Mesenchymal stem cell (in vitro differentiated cells and primary cell): ENCODE measurements around the gene VMP1.

Experiments
- DNase-seq: peaks from one replicate; pipeline ENCODE4 v3.0.0-alpha.2; 2013
- H2AFZ ChIP-seq: one replicate; pipeline ENCODE4 v1.6.1; 2013; ENCODE audit warnings: low read depth, mild to moderate bottlenecking, control low read depth, inconsistent platforms, low read length, moderate library complexity
- H2AK5ac ChIP-seq: 2 replicates; pipeline ENCODE4 v1.6.1; 2013; ENCODE audit warnings: low read length, moderate library complexity, mild to moderate bottlenecking, inconsistent platforms; ENCODE audit not compliant: severe bottlenecking
- H2BK120ac ChIP-seq: one replicate; pipeline ENCODE4 v1.6.1; 2013; ENCODE audit warnings: low read depth, mild to moderate bottlenecking, inconsistent platforms, low read length, moderate library complexity
- H2BK12ac ChIP-seq, 2 experiments: one replicate each; pipeline ENCODE4 v1.6.1; 2013; ENCODE audit warnings: inconsistent platforms in 2 of 2, low read length in 2 of 2, mild to moderate bottlenecking in 2 of 2, moderate library complexity in 2 of 2, control low read depth in 1 of 2
- H2BK15ac ChIP-seq: one replicate; pipeline ENCODE4 v1.6.1; 2013; ENCODE audit warnings: mild to moderate bottlenecking, low read depth, inconsistent platforms; ENCODE audit not compliant: poor library complexity, severe bottlenecking
- H2BK5ac ChIP-seq: 2 replicates; pipeline ENCODE4 v1.6.1; 2013; ENCODE audit warnings: low read depth, mild to moderate bottlenecking, low read length, control low read depth, inconsistent platforms; ENCODE audit not compliant: poor library complexity, severe bottlenecking
- H3K14ac ChIP-seq, 2 experiments: one replicate each; pipeline ENCODE4 v1.6.1; 2013; ENCODE audit warnings: inconsistent platforms in 2 of 2, low read length in 2 of 2, control low read depth in 1 of 2, mild to moderate bottlenecking in 1 of 2, moderate library complexity in 1 of 2
- H3K18ac ChIP-seq, 2 experiments: one replicate each; pipeline ENCODE4 v1.6.1; 2013; ENCODE audit warnings: inconsistent platforms in 2 of 2, low read length in 2 of 2, control low read depth in 1 of 2, low read depth in 1 of 2, mild to moderate bottlenecking in 1 of 2
- H3K23ac ChIP-seq, 2 experiments: one replicate each; pipeline ENCODE4 v1.6.1; 2013; ENCODE audit warnings: inconsistent platforms in 2 of 2, low read length in 2 of 2, mild to moderate bottlenecking in 2 of 2, moderate library complexity in 2 of 2, control low read depth in 1 of 2
- H3K27ac ChIP-seq: 2 replicates; pipeline ENCODE4 v1.5.1; 2013; ENCODE audit warnings: mild to moderate bottlenecking, moderate library complexity, low read length, control low read depth, inconsistent platforms; ENCODE audit not compliant: poor library complexity, severe bottlenecking
- H3K27me3 ChIP-seq, 2 experiments: 2 replicates each; pipeline versions ENCODE4 v1.6.1 to v1.7.0; 2013; ENCODE audit warnings: low read length in 2 of 2, mild to moderate bottlenecking in 2 of 2, moderate library complexity in 2 of 2, control low read depth in 1 of 2, inconsistent platforms in 1 of 2; ENCODE audit not compliant: control insufficient read depth in 1 of 2, insufficient read depth in 1 of 2
- H3K36me3 ChIP-seq, 2 experiments: 2 replicates each; pipeline versions ENCODE4 v1.6.1 to v1.7.0; 2013; ENCODE audit warnings: low read length in 2 of 2, control low read depth in 1 of 2, inconsistent platforms in 1 of 2, low read depth in 1 of 2, mild to moderate bottlenecking in 1 of 2; ENCODE audit not compliant: insufficient read depth in 2 of 2, control insufficient read depth in 1 of 2
- H3K4ac ChIP-seq, 2 experiments: one replicate each; pipeline ENCODE4 v1.6.1; 2013; ENCODE audit warnings: inconsistent platforms in 2 of 2, low read length in 2 of 2, mild to moderate bottlenecking in 2 of 2, moderate library complexity in 2 of 2, control low read depth in 1 of 2, low read depth in 1 of 2
- H3K4me1 ChIP-seq: 2 replicates; pipeline ENCODE4 v1.6.1; 2013; ENCODE audit warnings: low read depth, low read length, control low read depth; ENCODE audit not compliant: control insufficient read depth, insufficient read depth
- H3K4me2 ChIP-seq: 2 replicates; pipeline ENCODE4 v1.6.1; 2013; ENCODE audit warnings: low read length, mild to moderate bottlenecking, inconsistent platforms; ENCODE audit not compliant: poor library complexity, severe bottlenecking
- H3K4me3 ChIP-seq, 2 experiments: 2 replicates each; pipeline versions ENCODE4 v1.5.1 to v1.7.0; 2013; ENCODE audit warnings: low read length in 2 of 2, mild to moderate bottlenecking in 2 of 2, control low read depth in 1 of 2, low read depth in 1 of 2; ENCODE audit not compliant: insufficient read depth in 1 of 2
- H3K79me1 ChIP-seq: replicated peaks from 2 replicates; pipeline ENCODE4 v1.6.1; 2013; ENCODE audit warnings: mild to moderate bottlenecking, control low read depth, low read length, inconsistent platforms; ENCODE audit not compliant: poor library complexity, severe bottlenecking
- H3K9ac ChIP-seq: 2 replicates; pipeline ENCODE4 v1.7.0; 2013; ENCODE audit warnings: mild to moderate bottlenecking, low read length, moderate library complexity
- H3K9me3 ChIP-seq: 2 replicates; pipeline ENCODE4 v1.7.0; 2013; ENCODE audit warnings: mild to moderate bottlenecking, low read length; ENCODE audit not compliant: control insufficient read depth
- H4K8ac ChIP-seq: one replicate; pipeline ENCODE4 v1.6.1; 2013; ENCODE audit warnings: inconsistent platforms, mild to moderate bottlenecking, low read length, moderate library complexity
- H4K91ac ChIP-seq: one replicate; pipeline ENCODE4 v1.6.1; 2013; ENCODE audit warnings: mild to moderate bottlenecking, low read length, inconsistent platforms
- WGBS: methylation state at CpG from one replicate; pipeline ENCODE4 v1.1.7; 2013; ENCODE audit warnings: mixed read lengths; 5-methylcytosine and 5-hydroxymethylcytosine counted together

Gene VMP1

DNA sequence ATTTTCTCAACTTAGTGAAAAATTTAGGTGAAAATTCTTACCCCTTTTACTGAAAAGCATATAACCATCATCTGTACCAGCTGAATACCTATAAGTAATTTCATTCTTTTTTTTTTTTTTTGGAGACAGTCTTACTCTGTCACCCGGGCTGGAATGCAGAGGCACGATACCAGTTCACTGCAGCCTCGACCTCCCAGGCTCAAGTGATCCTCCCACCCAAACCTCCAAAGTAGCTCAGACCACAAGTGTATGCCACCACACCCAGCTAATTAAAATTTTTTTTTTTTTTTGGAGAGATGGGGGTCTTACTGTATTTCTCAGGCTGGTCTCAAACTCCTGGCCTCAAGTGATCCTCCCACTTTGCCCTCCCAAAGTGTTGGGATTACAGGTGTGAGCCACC lies 151.5 kb downstream of the VMP1 start:
- no peak overlapping the region for H2AK5ac ChIP-seq
- H3K4me1 ChIP-seq = peaks cover 4% of the 10 kb centered on the region
- no peak for DNase-seq
- H2AFZ ChIP-seq = no peak overlapping the region
- H3K4ac ChIP-seq = peak overlapping the region in 1 of 2 experiments; percentile 37
- H2BK15ac ChIP-seq = no peak overlapping the region
- no peak overlapping the region for H4K8ac ChIP-seq
- peak overlapping the region; percentile 49 for H3K27ac ChIP-seq
- H2BK5ac ChIP-seq = peak overlapping the region; percentile 51
- no peak overlapping the region for H3K4me2 ChIP-seq
- H3K27me3 ChIP-seq = no peaks in the 10 kb centered on the region
- H3K9me3 ChIP-seq = no peaks in the 10 kb centered on the region
- WGBS = 76% methylated on average over 3 of the region's 3 CpGs
- H2BK120ac ChIP-seq = peak overlapping the region; percentile 27
- peak overlapping the region; percentile 87 for H3K9ac ChIP-seq
- no peak overlapping the region for H2BK12ac ChIP-seq
- no peak overlapping the region for H3K4me3 ChIP-seq
- no peak overlapping the region for H3K18ac ChIP-seq
- H4K91ac ChIP-seq = no peak overlapping the region
- no peak overlapping the region for H3K14ac ChIP-seq
- H3K79me1 ChIP-seq = no peaks in the 10 kb centered on the region
- no peak overlapping the region for H3K23ac ChIP-seq
- H3K36me3 ChIP-seq = peaks cover 0 to 6% of the 10 kb centered on the region in 2 experiments

DNA sequence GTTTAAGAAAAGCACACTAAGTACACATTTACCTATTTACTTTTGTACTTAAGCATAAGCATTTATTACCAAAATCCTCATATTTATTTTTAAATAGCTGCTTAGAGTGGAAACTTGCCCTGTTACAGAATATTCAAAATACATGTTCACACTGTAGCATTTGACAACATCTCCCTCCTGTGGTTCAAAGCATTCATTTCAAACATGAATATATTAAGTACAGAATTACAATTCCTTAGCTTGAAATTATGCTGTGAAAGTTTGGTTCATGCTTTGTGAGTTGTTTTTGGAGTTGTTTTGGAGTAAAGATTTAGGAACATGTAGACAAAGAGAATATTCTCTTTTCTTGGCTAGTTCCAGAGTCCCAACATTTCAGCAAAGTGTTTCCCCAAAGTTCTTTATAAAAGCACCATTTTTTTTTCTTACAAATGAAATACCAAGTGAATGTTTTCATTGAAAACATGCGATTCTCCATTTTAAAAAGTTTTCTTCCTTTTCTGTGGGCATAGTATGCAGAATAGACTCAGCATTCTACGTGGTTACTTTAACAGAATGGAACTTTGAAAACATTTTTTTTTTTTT lies 152.1 kb downstream of the VMP1 start:
- Histone ChIP-seq H3K9ac (peak overlapping the region; percentile 87), H3K36me3 (peaks cover 0 to 6% of the 10 kb centered on the region in 2 experiments), H3K14ac (no peak overlapping the region), H2AK5ac (no peak overlapping the region), H2BK120ac (no peak overlapping the region), H2AFZ (no peak overlapping the region), H3K4ac (no peak overlapping the region), H3K4me1 (peaks cover 3% of the 10 kb centered on the region), H2BK5ac (no peak overlapping the region), H3K4me3 (no peak overlapping the region), H3K23ac (no peak overlapping the region), H3K27ac (no peak overlapping the region), H3K18ac (no peak overlapping the region), H4K8ac (no peak overlapping the region), H2BK15ac (no peak overlapping the region), H4K91ac (no peak overlapping the region), H3K4me2 (no peak overlapping the region), H3K27me3 (no peaks in the 10 kb centered on the region), H3K9me3 (no peaks in the 10 kb centered on the region), H3K79me1 (no peaks in the 10 kb centered on the region), H2BK12ac (no peak overlapping the region)
- WGBS = 100% methylated on average over 2 of the region's 2 CpGs
- peak; percentile 77 for DNase-seq

DNA sequence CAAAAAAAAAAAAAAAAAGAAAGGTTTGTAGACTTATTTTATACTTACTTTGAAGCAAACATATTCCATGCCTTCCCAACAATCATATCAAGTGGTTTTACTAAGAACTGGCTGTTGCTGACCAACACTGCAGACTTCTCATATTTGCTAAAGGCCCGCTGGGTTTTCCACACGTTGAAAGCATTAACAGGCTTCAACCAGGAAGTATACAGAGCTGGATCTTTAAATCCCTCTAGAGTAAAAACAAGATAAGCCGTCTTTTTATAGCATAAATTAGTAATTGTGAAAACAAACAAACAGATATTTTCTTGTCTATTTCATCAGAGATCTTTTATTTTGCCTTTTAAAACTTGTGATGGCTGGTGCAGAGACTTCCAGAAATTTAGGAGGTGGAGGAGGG lies 156.2 kb downstream of the VMP1 start:
- Histone ChIP-seq H3K9ac (peak overlapping the region; percentile 25), H2AK5ac (no peak overlapping the region), H3K36me3 (peaks cover 3 to 6% of the 10 kb centered on the region in 2 experiments), H3K27me3 (no peaks in the 10 kb centered on the region), H2AFZ (no peak overlapping the region), H3K4me2 (no peak overlapping the region), H3K4me3 (no peak overlapping the region), H3K4me1 (no peaks in the 10 kb centered on the region), H3K14ac (no peak overlapping the region), H4K8ac (no peak overlapping the region), H3K18ac (no peak overlapping the region), H3K23ac (no peak overlapping the region), H3K4ac (no peak overlapping the region), H2BK120ac (no peak overlapping the region), H4K91ac (no peak overlapping the region), H3K27ac (no peak overlapping the region), H2BK5ac (no peak overlapping the region), H2BK15ac (no peak overlapping the region), H3K9me3 (no peaks in the 10 kb centered on the region), H2BK12ac (no peak overlapping the region), H3K79me1 (no peaks in the 10 kb centered on the region)
- 100% methylated on average over 2 of the region's 3 CpGs for WGBS
- no peak for DNase-seq

DNA sequence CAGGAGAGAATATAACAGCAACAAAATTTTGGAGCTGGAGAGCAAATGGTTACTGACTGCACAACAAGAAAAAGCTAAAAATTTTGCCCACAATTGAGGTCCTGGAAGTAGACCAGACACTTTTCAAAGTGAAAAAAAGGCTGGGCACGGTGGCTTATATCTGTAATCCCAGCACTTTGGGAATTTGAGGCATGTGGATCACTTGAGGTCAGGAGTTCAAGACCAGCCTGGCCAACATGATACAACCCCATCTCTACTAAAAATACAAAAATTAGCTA lies 162.4 kb downstream of the VMP1 start:
- no peak overlapping the region for H4K8ac ChIP-seq
- H2AK5ac ChIP-seq = no peak overlapping the region
- H3K4me1 ChIP-seq = no peaks in the 10 kb centered on the region
- H4K91ac ChIP-seq = no peak overlapping the region
- WGBS = no CpG with 5 or more reads among the region's 1 CpG
- no peak overlapping the region for H3K4me3 ChIP-seq
- no peak overlapping the region for H3K4me2 ChIP-seq
- peaks cover 0 to 7% of the 10 kb centered on the region in 2 experiments for H3K36me3 ChIP-seq
- H3K9me3 ChIP-seq = no peaks in the 10 kb centered on the region
- no peak overlapping the region for H3K4ac ChIP-seq
- H2BK12ac ChIP-seq = no peak overlapping the region
- no peak overlapping the region for H3K23ac ChIP-seq
- no peaks in the 10 kb centered on the region for H3K79me1 ChIP-seq
- no peak for DNase-seq
- no peak overlapping the region for H3K18ac ChIP-seq
- no peak overlapping the region for H3K14ac ChIP-seq
- no peak overlapping the region for H3K27ac ChIP-seq
- H2AFZ ChIP-seq = no peak overlapping the region
- H2BK15ac ChIP-seq = no peak overlapping the region
- no peak overlapping the region for H2BK5ac ChIP-seq
- H2BK120ac ChIP-seq = no peak overlapping the region
- H3K9ac ChIP-seq = no peak overlapping the region
- H3K27me3 ChIP-seq = no peaks in the 10 kb centered on the region
